H54 (cell line): Measurements from ENCODE around the gene PALLD.

ENCODE experiments used
- DNase-seq: peaks from one replicate; pipeline ENCODE4 v3.0.0; 2011; ENCODE audit warnings: low spot score, mixed read lengths; ENCODE audit not compliant: insufficient read length
- FAIRE-seq: peaks from 3 replicates; lab custom pipeline; 2011; peaks lifted over from hg19 to GRCh38; lab: Jason Lieb, UNC
- POLR2A ChIP-seq: IDR thresholded peaks from 2 replicates; pipeline ENCODE4 v1.6.1; 2011; ENCODE audit warnings: low read depth, mild to moderate bottlenecking, low read length

Gene PALLD

GRCh38 chr4:168734703-168735678, 238.1 kb downstream of the PALLD start:
- no peak for TF ChIP-seq POLR2A
- no peak for FAIRE-seq
- no peak for DNase-seq

- no peak for TF ChIP-seq POLR2A
- no peak for FAIRE-seq
- no peak for DNase-seq
Measured at GRCh38 chr4:168735735-168736134, 238.9 kb downstream of the PALLD start.

GRCh38 chr4:168736860-168737805, 240.3 kb downstream of the PALLD start:
- TF ChIP-seq POLR2A: no peak
- FAIRE-seq: no peak
- no peak for DNase-seq

GRCh38 chr4:168737806-168738172, 240.9 kb downstream of the PALLD start:
- no peak for FAIRE-seq

GRCh38 chr4:168739886-168740285, 243.0 kb downstream of the PALLD start:
- no peak for TF ChIP-seq POLR2A
- DNase-seq (no peak), FAIRE-seq (no peak)

More at GRCh38 chr4:168737806-168738172, 240.9 kb downstream of the PALLD start:
- DNase-seq: no peak
- TF ChIP-seq POLR2A: no peak

- DNase-seq: no peak
- no peak for TF ChIP-seq POLR2A
- no peak for FAIRE-seq
Measured at GRCh38 chr4:168740691-168741090, 243.8 kb downstream of the PALLD start.

- no peak for FAIRE-seq
- TF ChIP-seq POLR2A: no peak
- no peak for DNase-seq
Measured at GRCh38 chr4:168741281-168742173, 244.7 kb downstream of the PALLD start.

- TF ChIP-seq POLR2A: no peak
- no peak for FAIRE-seq
- no peak for DNase-seq
Measured at GRCh38 chr4:168743131-168743530, 246.3 kb downstream of the PALLD start.

GRCh38 chr4:168743601-168744000, 246.7 kb downstream of the PALLD start:
- FAIRE-seq (no peak), DNase-seq (no peak)
- no peak for TF ChIP-seq POLR2A

- no peak for TF ChIP-seq POLR2A
- DNase-seq (no peak), FAIRE-seq (no peak)
Measured at GRCh38 chr4:168744021-168744420, 247.2 kb downstream of the PALLD start.

- DNase-seq (no peak), FAIRE-seq (no peak)
- no peak for TF ChIP-seq POLR2A
Measured at GRCh38 chr4:168748807-168749206, 252.0 kb downstream of the PALLD start.

GRCh38 chr4:168751263-168752225, 254.7 kb downstream of the PALLD start:
- DNase-seq (no peak), FAIRE-seq (no peak)
- no peak for TF ChIP-seq POLR2A
